Stimulated activated CD8-positive, alpha-beta memory T cell treated with anti-CD3 and anti-CD28 coated beads, Interleukin-4, amount 100 ng/mL, for 1 hour (primary cell): ENCODE data around the gene ACD.

Experiments used
- DNase-seq, 2 donors: peaks; one replicate each; pipeline ENCODE4 v3.0.0-alpha.2; 2020; ENCODE audit warnings: low read depth in 2 of 2, low spot score in 1 of 2

ACD gene

GRCh38 chr16:67648088-67648763 lies 11.8 kb downstream of the ACD start:
- DNase-seq: no peak

GRCh38 chr16:67647681-67648080 lies 12.4 kb downstream of the ACD start:
- DNase-seq: no peak

- DNase-seq: no peak
Measured at GRCh38 chr16:67647111-67647651, 12.9 kb downstream of the ACD start.

- no peak for DNase-seq
Measured at GRCh38 chr16:67645397-67646121, 14.5 kb downstream of the ACD start.

- DNase-seq: no peak
Measured at GRCh38 chr16:67644038-67644437, 16.0 kb downstream of the ACD start.

GRCh38 chr16:67641779-67642708 lies 18.0 kb downstream of the ACD start:
- no peak for DNase-seq

GRCh38 chr16:67637625-67638024 lies 22.4 kb downstream of the ACD start:
- no peak for DNase-seq

GRCh38 chr16:67636713-67637112 lies 23.3 kb downstream of the ACD start:
- DNase-seq: no peak

- no peak for DNase-seq
Measured at GRCh38 chr16:67632415-67633172, 27.5 kb downstream of the ACD start.

- DNase-seq: no peak
Measured at GRCh38 chr16:67628216-67628615, 31.8 kb downstream of the ACD start.

- no peak for DNase-seq
Measured at GRCh38 chr16:67613808-67614207, 46.3 kb downstream of the ACD start.

- no peak for DNase-seq
Measured at GRCh38 chr16:67608364-67608763, 51.7 kb downstream of the ACD start.
